ENCODE results near the gene KIAA1755. TPM values are rescaled to one million over a fixed set of nuclear protein-coding genes. Genes with fewer than 3 reads are reported as not detected.
A peak's percentile ranks its signal among the peaks of the same experiment; 100 is the strongest.

The KIAA1755 gene
- total RNA-seq, 1 donor from 2014 or later, result 1.1 TPM

- Mint-ChIP-seq H3K27me3 (ENCODE audit: low read depth, unreplicated experiment) (peaks cover 16% of the 10 kb centered on the region), H3K36me3 (ENCODE audit: low read depth, unreplicated experiment) (no peaks in the 10 kb centered on the region), H3K4me1 (ENCODE audit: low read depth, unreplicated experiment) (peaks cover 18% of the 10 kb centered on the region), H3K4me3 (ENCODE audit: unreplicated experiment) (no peak overlapping the region), H3K27ac (ENCODE audit: unreplicated experiment) (no peak overlapping the region), H3K9me3 (ENCODE audit: unreplicated experiment) (peaks cover 5% of the 10 kb centered on the region)
- TF ChIP-seq CTCF (IDR thresholded peaks at IDR 0.05; ENCODE audit: insufficient read depth, low read depth, low read length) (no peak), EZH2 (IDR thresholded peaks at IDR 0.05; ENCODE audit: insufficient read depth, low read length) (no peak)
- Histone ChIP-seq H3K27ac (ENCODE audit: low read depth, low read length) (no peak overlapping the region), H2AFZ (ENCODE audit: low read depth, low read length) (no peak overlapping the region), H3K9ac (ENCODE audit: low read length) (no peak overlapping the region), H3K4me3 (ENCODE audit: insufficient read depth, low read depth, low read length) (no peak overlapping the region), H3K9me3 (ENCODE audit: insufficient read depth, low read depth, low read length) (no peaks in the 10 kb centered on the region), H3K4me1 (ENCODE audit: insufficient read depth, low read length) (peaks cover 8% of the 10 kb centered on the region), H4K20me1 (ENCODE audit: insufficient read depth, low read length) (no peaks in the 10 kb centered on the region), H3K27me3 (ENCODE audit: insufficient read depth, low read length) (no peaks in the 10 kb centered on the region), H3K4me2 (ENCODE audit: low read length) (no peak overlapping the region), H3K79me2 (ENCODE audit: insufficient read depth, low read length) (no peaks in the 10 kb centered on the region), H3K36me3 (ENCODE audit: insufficient read depth, low read length) (no peaks in the 10 kb centered on the region)
- FAIRE-seq (no peak), DNase-seq (ENCODE audit: low read depth) (no peak)
These were observed 66.9 kb downstream of the KIAA1755 start for GRCh38 chr20:38193586-38194105.

- Histone ChIP-seq H3K36me3 (ENCODE audit: insufficient read depth, low read length) (no peaks in the 10 kb centered on the region), H3K9me3 (ENCODE audit: insufficient read depth, low read depth, low read length) (no peaks in the 10 kb centered on the region), H2AFZ (ENCODE audit: low read depth, low read length) (no peak overlapping the region), H3K4me3 (ENCODE audit: insufficient read depth, low read depth, low read length) (no peak overlapping the region), H4K20me1 (ENCODE audit: insufficient read depth, low read length) (no peaks in the 10 kb centered on the region), H3K4me2 (ENCODE audit: low read length) (no peak overlapping the region), H3K27me3 (ENCODE audit: insufficient read depth, low read length) (no peaks in the 10 kb centered on the region), H3K27ac (ENCODE audit: low read depth, low read length) (no peak overlapping the region), H3K4me1 (ENCODE audit: insufficient read depth, low read length) (peaks cover 6% of the 10 kb centered on the region), H3K79me2 (ENCODE audit: insufficient read depth, low read length) (no peaks in the 10 kb centered on the region), H3K9ac (ENCODE audit: low read length) (no peak overlapping the region)
- peaks cover 16% of the 10 kb centered on the region for H3K27me3 Mint-ChIP-seq (ENCODE audit: low read depth, unreplicated experiment)
- TF ChIP-seq CTCF (IDR thresholded peaks at IDR 0.05; ENCODE audit: insufficient read depth, low read depth, low read length) (no peak), EZH2 (IDR thresholded peaks at IDR 0.05; ENCODE audit: insufficient read depth, low read length) (no peak)
- FAIRE-seq (no peak), DNase-seq (ENCODE audit: low read depth) (no peak)
- H3K9me3 Mint-ChIP-seq (ENCODE audit: unreplicated experiment), result peaks cover 5% of the 10 kb centered on the region
- H3K36me3 Mint-ChIP-seq (ENCODE audit: low read depth, unreplicated experiment), result no peaks in the 10 kb centered on the region
- H3K4me3 Mint-ChIP-seq (ENCODE audit: unreplicated experiment), result no peak overlapping the region
- H3K4me1 Mint-ChIP-seq (ENCODE audit: low read depth, unreplicated experiment), result peaks cover 16% of the 10 kb centered on the region
- H3K27ac Mint-ChIP-seq (ENCODE audit: unreplicated experiment), result no peak overlapping the region
These were observed 68.1 kb downstream of the KIAA1755 start for GRCh38 chr20:38192323-38192885.

- Mint-ChIP-seq H3K36me3 (ENCODE audit: low read depth, unreplicated experiment) (no peaks in the 10 kb centered on the region), H3K4me1 (ENCODE audit: low read depth, unreplicated experiment) (peaks cover 16% of the 10 kb centered on the region), H3K27ac (ENCODE audit: unreplicated experiment) (no peak overlapping the region), H3K27me3 (ENCODE audit: low read depth, unreplicated experiment) (peaks cover 16% of the 10 kb centered on the region), H3K4me3 (ENCODE audit: unreplicated experiment) (no peak overlapping the region), H3K9me3 (ENCODE audit: unreplicated experiment) (peaks cover 5% of the 10 kb centered on the region)
- H3K9ac ChIP-seq (ENCODE audit: low read length), result no peak overlapping the region
- no peak overlapping the region for H3K4me2 ChIP-seq (ENCODE audit: low read length)
- H3K27me3 ChIP-seq (ENCODE audit: insufficient read depth, low read length), result no peaks in the 10 kb centered on the region
- H3K9me3 ChIP-seq (ENCODE audit: insufficient read depth, low read depth, low read length), result no peaks in the 10 kb centered on the region
- DNase-seq (ENCODE audit: low read depth) (no peak), FAIRE-seq (no peak)
- TF ChIP-seq CTCF (IDR thresholded peaks at IDR 0.05; ENCODE audit: insufficient read depth, low read depth, low read length) (no peak), EZH2 (IDR thresholded peaks at IDR 0.05; ENCODE audit: insufficient read depth, low read length) (no peak)
- H2AFZ ChIP-seq (ENCODE audit: low read depth, low read length), result peak overlapping the region; percentile 3
- no peaks in the 10 kb centered on the region for H3K79me2 ChIP-seq (ENCODE audit: insufficient read depth, low read length)
- no peak overlapping the region for H3K27ac ChIP-seq (ENCODE audit: low read depth, low read length)
- H3K4me3 ChIP-seq (ENCODE audit: insufficient read depth, low read depth, low read length), result no peak overlapping the region
- peaks cover 12% of the 10 kb centered on the region for H3K4me1 ChIP-seq (ENCODE audit: insufficient read depth, low read length)
- H3K36me3 ChIP-seq (ENCODE audit: insufficient read depth, low read length), result no peaks in the 10 kb centered on the region
- H4K20me1 ChIP-seq (ENCODE audit: insufficient read depth, low read length), result no peaks in the 10 kb centered on the region
These were observed 68.9 kb downstream of the KIAA1755 start for GRCh38 chr20:38191654-38192053.

Measured in astrocyte (in vitro differentiated cells and primary cell).